Thyroid gland (tissue), 4 donors: ENCODE measurements around the gene ETV6. TPM values are rescaled to one million over a fixed set of nuclear protein-coding genes. Genes with fewer than 3 reads are reported as not detected.

Experiments used
- DNase-seq, 2 donors: peaks; one replicate each; pipeline ENCODE4 v3.0.0-alpha.2; 2019
- H3K27ac ChIP-seq, 3 donors: fragments of 200-600 bp; sonication (generic); 1 replicate in 2 of 3; 2 replicates in 1 of 3; pipeline ENCODE4 v1.5.1; 2016 to 2019; ENCODE audit warnings: mild to moderate bottlenecking in 1 of 3, moderate library complexity in 1 of 3
- H3K27me3 ChIP-seq: fragments of 200-600 bp; sonication (generic); one replicate; pipeline ENCODE4 v1.5.1; 2019
- H3K36me3 ChIP-seq, 2 donors: fragments of 200-600 bp; sonication (generic); one replicate each; pipeline ENCODE4 v1.5.1; 2016 to 2019
- H3K4me1 ChIP-seq, 2 donors: fragments of 200-600 bp; sonication (generic); one replicate each; pipeline ENCODE4 v1.5.1; 2017 to 2019
- H3K4me3 ChIP-seq, 3 donors: fragments of 200-600 bp; sonication (generic); replicated peaks in 1 of 3; 1 replicate in 2 of 3; 2 replicates in 1 of 3; pipeline ENCODE4 v1.5.1; 2016; ENCODE audit warnings: mild to moderate bottlenecking in 1 of 3
- H3K9me3 ChIP-seq: fragments of 200-600 bp; sonication (generic); one replicate; pipeline ENCODE4 v1.5.1; 2017
- POLR2A ChIP-seq, 2 donors: fragments of 450-650 bp; IDR thresholded peaks; one replicate each; pipeline ENCODE4 v1.6.1; 2017; ENCODE audit warnings: antibody characterized with exemption in 2 of 2, mild to moderate bottlenecking in 2 of 2, moderate library complexity in 1 of 2
- WGBS, 2 donors: methylation state at CpG; one replicate each; pipeline ENCODE4 v1.1.5; 2017; 5-methylcytosine and 5-hydroxymethylcytosine counted together
- intact Hi-C: fragments of 100-400 bp; cut with DNase I; formaldehyde crosslinking; loops from one replicate; pipeline ENCODE4 v1.15.1; 2023
- total RNA-seq, 4 donors: library from RNA; depleted of rRNA; stranded (reverse); fragments of >200 nt; gene quantifications; one replicate each; pipeline ENCODE4 v1.2.3, GENCODE V29; 2016
- TF ChIP-seq, protein P1 (sequence below), 6 experiments: fragments of 200-600 bp in 3 of 6; fragments of 450-650 bp in 3 of 6; sonication (generic) in 3 of 6; IDR thresholded peaks; one replicate each; pipeline ENCODE4 v1.5.1; 2016 to 2019; ENCODE audit warnings: antibody characterized with exemption in 6 of 6, mild to moderate bottlenecking in 2 of 6, inconsistent platforms in 1 of 6, moderate library complexity in 1 of 6

Gene ETV6
- total RNA-seq, 4 donors from 2014 or later: 16.6 to 35.6 (median 17.2) TPM

DNA sequence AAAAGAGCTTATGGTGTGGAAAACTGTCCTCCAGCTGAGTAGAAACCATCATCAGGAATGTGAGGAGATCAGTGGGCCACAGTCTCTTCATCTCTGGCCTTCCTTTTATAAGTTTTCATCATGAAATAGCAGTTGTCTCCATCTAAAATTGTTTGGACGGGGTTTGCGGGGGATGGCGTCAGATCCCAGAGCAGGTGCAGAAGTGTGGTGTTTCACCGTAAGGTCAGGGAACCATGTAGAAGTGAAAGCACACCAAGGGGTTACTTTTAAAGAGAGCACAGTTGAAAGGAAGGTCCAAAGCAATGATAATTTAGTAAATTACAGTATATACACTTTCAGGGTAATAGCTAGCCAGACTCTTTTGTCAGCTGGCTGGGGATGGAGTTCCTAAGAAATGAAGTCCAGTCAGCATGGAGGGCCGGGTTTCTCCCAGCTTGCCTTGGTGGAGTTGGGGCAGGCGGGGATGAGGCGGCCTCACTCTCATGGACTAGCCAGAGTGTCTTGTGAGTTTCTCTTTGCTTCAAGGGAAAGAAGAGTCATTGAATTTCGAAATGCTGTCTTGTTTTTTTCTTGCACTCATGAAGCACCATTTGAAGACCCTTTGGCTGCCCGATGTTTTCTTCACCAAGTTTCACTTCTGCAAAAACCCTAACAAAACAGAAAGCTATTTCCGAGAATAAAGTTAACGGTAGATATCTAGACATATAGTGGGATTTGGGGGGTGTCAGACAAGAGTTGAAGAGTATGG is 100.6 kb downstream of the ETV6 start:
- H3K36me3 ChIP-seq: peaks cover 0 to 9% of the 10 kb centered on the region in 2 donors
- no peak for DNase-seq
- H3K27ac ChIP-seq: no peak overlapping the region
- intact Hi-C loops: no loop called here
- no peaks in the 10 kb centered on the region for H3K27me3 ChIP-seq
- H3K9me3 ChIP-seq: no peaks in the 10 kb centered on the region
- peaks cover 9 to 12% of the 10 kb centered on the region in 2 donors for H3K4me1 ChIP-seq
- TF ChIP-seq, protein P1, sequence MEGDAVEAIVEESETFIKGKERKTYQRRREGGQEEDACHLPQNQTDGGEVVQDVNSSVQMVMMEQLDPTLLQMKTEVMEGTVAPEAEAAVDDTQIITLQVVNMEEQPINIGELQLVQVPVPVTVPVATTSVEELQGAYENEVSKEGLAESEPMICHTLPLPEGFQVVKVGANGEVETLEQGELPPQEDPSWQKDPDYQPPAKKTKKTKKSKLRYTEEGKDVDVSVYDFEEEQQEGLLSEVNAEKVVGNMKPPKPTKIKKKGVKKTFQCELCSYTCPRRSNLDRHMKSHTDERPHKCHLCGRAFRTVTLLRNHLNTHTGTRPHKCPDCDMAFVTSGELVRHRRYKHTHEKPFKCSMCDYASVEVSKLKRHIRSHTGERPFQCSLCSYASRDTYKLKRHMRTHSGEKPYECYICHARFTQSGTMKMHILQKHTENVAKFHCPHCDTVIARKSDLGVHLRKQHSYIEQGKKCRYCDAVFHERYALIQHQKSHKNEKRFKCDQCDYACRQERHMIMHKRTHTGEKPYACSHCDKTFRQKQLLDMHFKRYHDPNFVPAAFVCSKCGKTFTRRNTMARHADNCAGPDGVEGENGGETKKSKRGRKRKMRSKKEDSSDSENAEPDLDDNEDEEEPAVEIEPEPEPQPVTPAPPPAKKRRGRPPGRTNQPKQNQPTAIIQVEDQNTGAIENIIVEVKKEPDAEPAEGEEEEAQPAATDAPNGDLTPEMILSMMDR (IDR thresholded peaks at IDR 0.05): no peak
- no peak for TF ChIP-seq POLR2A (IDR thresholded peaks at IDR 0.05)
- H3K4me3 ChIP-seq: no peak overlapping the region
- 83 to 90% methylated on average over 11 of the region's 11 CpGs for WGBS, 2 donors

- no peak overlapping the region for H3K4me3 ChIP-seq
- no peak overlapping the region for H3K27ac ChIP-seq
- no peaks in the 10 kb centered on the region for H3K27me3 ChIP-seq
- no peak for DNase-seq
- no peaks in the 10 kb centered on the region for H3K9me3 ChIP-seq
- peaks cover 0 to 9% of the 10 kb centered on the region in 2 donors for H3K36me3 ChIP-seq
- TF ChIP-seq, protein P1 (IDR thresholded peaks at IDR 0.05): no peak
- no peak for TF ChIP-seq POLR2A (IDR thresholded peaks at IDR 0.05)
- 91% methylated on average over 21 of the region's 21 CpGs for WGBS, 2 donors
- H3K4me1 ChIP-seq: peaks cover 7 to 12% of the 10 kb centered on the region in 2 donors
- intact Hi-C loops: no loop called here
These were observed 103.1 kb downstream of the ETV6 start for GRCh38 chr12:11752403-11753149.

DNA sequence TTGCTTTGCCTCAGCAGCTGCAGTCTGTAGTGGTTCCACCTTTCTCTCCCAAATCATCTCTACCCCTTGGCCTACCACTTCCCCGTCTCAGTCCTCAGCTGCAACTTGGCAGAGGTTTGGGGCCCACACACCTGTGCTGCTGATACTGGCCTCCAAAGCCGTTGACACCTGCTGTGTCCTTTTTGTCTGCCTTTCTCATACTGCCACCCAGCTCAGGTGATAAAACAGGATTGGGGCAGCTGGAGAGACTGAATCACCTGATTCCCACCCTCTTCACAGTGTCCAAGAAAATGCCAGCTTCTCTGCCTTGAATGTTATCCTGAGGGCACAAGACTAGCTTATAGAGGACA is 103.7 kb downstream of the ETV6 start:
- 84 to 85% methylated on average over 2 of the region's 2 CpGs for WGBS, 2 donors
- Histone ChIP-seq H3K27me3 (no peaks in the 10 kb centered on the region), H3K27ac (no peak overlapping the region), H3K4me3 (no peak overlapping the region), H3K4me1 (peaks cover 1 to 8% of the 10 kb centered on the region in 2 donors), H3K36me3 (peaks cover 0 to 9% of the 10 kb centered on the region in 2 donors), H3K9me3 (no peaks in the 10 kb centered on the region)
- DNase-seq: no peak
- intact Hi-C loops: no loop called here
- TF ChIP-seq, protein P1 (IDR thresholded peaks at IDR 0.05): no peak
- no peak for TF ChIP-seq POLR2A (IDR thresholded peaks at IDR 0.05)

GRCh38 chr12:11753826-11754225 is 104.4 kb downstream of the ETV6 start:
- no peaks in the 10 kb centered on the region for H3K27me3 ChIP-seq
- peaks cover 0 to 9% of the 10 kb centered on the region in 2 donors for H3K36me3 ChIP-seq
- TF ChIP-seq, protein P1 (IDR thresholded peaks at IDR 0.05): no peak
- peaks cover 0 to 6% of the 10 kb centered on the region in 2 donors for H3K4me1 ChIP-seq
- DNase-seq: no peak
- peak overlapping the region in 1 of 3 donors; percentile 5 for H3K27ac ChIP-seq
- intact Hi-C loops: no loop called here
- no peak overlapping the region for H3K4me3 ChIP-seq
- WGBS, 2 donors: 82 to 86% methylated on average over 5 of the region's 5 CpGs
- no peaks in the 10 kb centered on the region for H3K9me3 ChIP-seq

DNA sequence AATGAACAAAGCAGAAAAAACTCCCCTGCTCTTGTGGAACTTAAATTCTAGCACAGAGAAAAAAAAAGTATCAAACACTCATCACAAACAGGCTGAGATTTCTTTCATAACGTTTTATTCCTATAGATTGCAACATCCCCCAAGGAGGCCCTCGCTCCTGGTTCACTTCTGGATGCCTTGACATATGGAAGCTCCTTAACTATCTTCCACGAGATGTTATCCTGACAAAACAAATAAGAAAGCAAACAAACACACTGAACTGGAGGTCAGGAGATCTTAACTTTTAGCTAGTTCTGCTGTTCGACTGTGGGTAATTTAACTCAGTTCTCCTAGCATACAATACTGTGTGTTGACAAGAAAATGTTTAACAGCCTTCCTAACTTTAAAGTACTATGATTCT is 104.8 kb downstream of the ETV6 start:
- no peak for DNase-seq
- Histone ChIP-seq H3K4me1 (peaks cover 0 to 9% of the 10 kb centered on the region in 2 donors), H3K27ac (peak overlapping the region in 1 of 3 donors; percentile 17), H3K27me3 (no peaks in the 10 kb centered on the region), H3K9me3 (no peaks in the 10 kb centered on the region), H3K4me3 (no peak overlapping the region), H3K36me3 (peaks cover 0 to 9% of the 10 kb centered on the region in 2 donors)
- TF ChIP-seq, protein P1 (IDR thresholded peaks at IDR 0.05): no peak
- no peak for TF ChIP-seq POLR2A (IDR thresholded peaks at IDR 0.05)
- intact Hi-C loops: no loop called here
- WGBS, 2 donors: 78 to 81% methylated on average over 4 of the region's 4 CpGs
